Neural crest cell (in vitro differentiated cells): Measurements from ENCODE around the gene SNX30. TPM values are rescaled to one million over a fixed set of nuclear protein-coding genes. Genes with fewer than 3 reads are reported as not detected.

Experiments used
- DNase-seq: peaks from one replicate; pipeline ENCODE4 v3.0.0; 2021; ENCODE audit warnings: low read depth, mixed read lengths, low spot score
- H3K27ac Mint-ChIP-seq: one replicate; pipeline ENCODE4 v1.8.0; 2021; ENCODE audit warnings: mild to moderate bottlenecking, mixed read lengths; ENCODE audit not compliant: unreplicated experiment
- H3K27me3 Mint-ChIP-seq: 2 replicates; pipeline ENCODE4 v1.8.0; 2021; ENCODE audit warnings: low read depth, mild to moderate bottlenecking, mixed read lengths
- H3K36me3 Mint-ChIP-seq: 2 replicates; pipeline ENCODE4 v1.8.0; 2021; ENCODE audit warnings: low read depth, mild to moderate bottlenecking, mixed read lengths
- H3K4me1 Mint-ChIP-seq: 2 replicates; pipeline ENCODE4 v1.8.0; 2021; ENCODE audit warnings: mixed read lengths
- H3K4me3 Mint-ChIP-seq: one replicate; pipeline ENCODE4 v1.8.0; 2021; ENCODE audit warnings: mild to moderate bottlenecking, mixed read lengths
- H3K9me3 Mint-ChIP-seq: 2 replicates; pipeline ENCODE4 v1.8.0; 2021; ENCODE audit warnings: mixed read lengths
- CTCF ChIP-seq: fragments of 200-600 bp; sonication (generic); conservative IDR thresholded peaks from 2 replicates; pipeline ENCODE4 v1.5.0; 2021; ENCODE audit warnings: antibody characterized with exemption, mild to moderate bottlenecking
- total RNA-seq: library from RNA; stranded (reverse); gene quantifications from 2 replicates; pipeline ENCODE4 v1.2.1, GENCODE V29; 2021

SNX30 gene
- total RNA-seq, 1 donor from 2014 or later, result 14.5 TPM

GRCh38 chr9:112900488-112900887, 149.9 kb downstream of the SNX30 start:
- no peak overlapping the region for H3K27ac Mint-ChIP-seq
- H3K27me3 Mint-ChIP-seq, result peaks cover 38% of the 10 kb centered on the region
- no peak for DNase-seq
- H3K36me3 Mint-ChIP-seq, result no peaks in the 10 kb centered on the region
- H3K4me1 Mint-ChIP-seq, result peaks cover 4% of the 10 kb centered on the region
- H3K4me3 Mint-ChIP-seq, result no peak overlapping the region
- TF ChIP-seq CTCF, result no peak
- H3K9me3 Mint-ChIP-seq, result peaks cover 10% of the 10 kb centered on the region

- Mint-ChIP-seq H3K36me3 (no peaks in the 10 kb centered on the region), H3K4me1 (peaks cover 4% of the 10 kb centered on the region), H3K27ac (no peak overlapping the region), H3K27me3 (peaks cover 38% of the 10 kb centered on the region), H3K9me3 (peaks cover 8% of the 10 kb centered on the region), H3K4me3 (no peak overlapping the region)
- DNase-seq, result no peak
- TF ChIP-seq CTCF, result no peak
Observed at GRCh38 chr9:112900901-112901300, 150.3 kb downstream of the SNX30 start.

GRCh38 chr9:112905084-112905483, 154.5 kb downstream of the SNX30 start:
- Mint-ChIP-seq H3K9me3 (peaks cover 6% of the 10 kb centered on the region), H3K4me1 (peaks cover 4% of the 10 kb centered on the region), H3K36me3 (no peaks in the 10 kb centered on the region), H3K27me3 (peaks cover 15% of the 10 kb centered on the region), H3K27ac (no peak overlapping the region), H3K4me3 (no peak overlapping the region)
- TF ChIP-seq CTCF, result no peak
- DNase-seq, result no peak

GRCh38 chr9:112911736-112912135, 161.2 kb downstream of the SNX30 start:
- no peak for DNase-seq
- no peak for TF ChIP-seq CTCF
- H3K9me3 Mint-ChIP-seq, result no peaks in the 10 kb centered on the region
- no peaks in the 10 kb centered on the region for H3K4me1 Mint-ChIP-seq
- no peak overlapping the region for H3K4me3 Mint-ChIP-seq
- H3K27ac Mint-ChIP-seq, result no peak overlapping the region
- no peaks in the 10 kb centered on the region for H3K36me3 Mint-ChIP-seq
- peaks cover 12% of the 10 kb centered on the region for H3K27me3 Mint-ChIP-seq

- peaks cover 20% of the 10 kb centered on the region for H3K27me3 Mint-ChIP-seq
- H3K9me3 Mint-ChIP-seq, result no peaks in the 10 kb centered on the region
- H3K27ac Mint-ChIP-seq, result no peak overlapping the region
Observed at GRCh38 chr9:112912636-112913035, 162.1 kb downstream of the SNX30 start.

More at GRCh38 chr9:112912636-112913035, 162.1 kb downstream of the SNX30 start:
- no peak for DNase-seq
- Mint-ChIP-seq H3K4me1 (no peaks in the 10 kb centered on the region), H3K4me3 (no peak overlapping the region), H3K36me3 (no peaks in the 10 kb centered on the region)
- TF ChIP-seq CTCF, result no peak
